NCI-H2029 treated with DMSO at 0.1 percent for 48 hours (cell line): Measurements from ENCODE around the gene FER.
"Not testable (repeated sequence)": the region's sequence is repeated elsewhere in the genome, so short reads cannot be mapped to it uniquely, and the experiment has no call there.

ENCODE experiments used
- DNase-seq: peaks from one replicate; lab custom pipeline; 2025; lab: John Stamatoyannopoulos, UW

FER gene

GRCh38 chr5:109121225-109121624, 373.5 kb downstream of the FER start:
- DNase-seq, result no peak

GRCh38 chr5:109125755-109126429, 378.2 kb downstream of the FER start:
- no peak for DNase-seq

GRCh38 chr5:109126481-109126880, 378.8 kb downstream of the FER start:
- no peak for DNase-seq

- DNase-seq, result no peak
Measured at GRCh38 chr5:109136906-109137305, 389.2 kb downstream of the FER start.

GRCh38 chr5:109141222-109142200, 393.8 kb downstream of the FER start:
- no peak for DNase-seq

- no peak for DNase-seq
Measured at GRCh38 chr5:109143031-109143430, 395.3 kb downstream of the FER start.

- DNase-seq, result no peak
Measured at GRCh38 chr5:109145139-109145538, 397.4 kb downstream of the FER start.

- DNase-seq, result no peak
Measured at GRCh38 chr5:109146591-109146990, 398.9 kb downstream of the FER start.

- no peak for DNase-seq
Measured at GRCh38 chr5:109152565-109152964, 404.9 kb downstream of the FER start.

GRCh38 chr5:109155625-109156024, 407.9 kb downstream of the FER start:
- DNase-seq, result no peak

- no peak for DNase-seq
Measured at GRCh38 chr5:109156885-109157284, 409.2 kb downstream of the FER start.

- no peak for DNase-seq
Measured at GRCh38 chr5:109160468-109160867, 412.8 kb downstream of the FER start.

GRCh38 chr5:109161914-109162683, 414.4 kb downstream of the FER start:
- no peak for DNase-seq

GRCh38 chr5:109163336-109163735, 415.6 kb downstream of the FER start:
- no peak for DNase-seq

GRCh38 chr5:109164001-109164400, 416.3 kb downstream of the FER start:
- no peak for DNase-seq

GRCh38 chr5:109167586-109167985, 419.9 kb downstream of the FER start:
- no peak for DNase-seq

- DNase-seq, result no peak
Measured at GRCh38 chr5:109168151-109168550, 420.5 kb downstream of the FER start.

GRCh38 chr5:109170629-109171350, 423.1 kb downstream of the FER start:
- DNase-seq, result no peak

- not testable (repeated sequence) for DNase-seq
Measured at GRCh38 chr5:109171437-109172073, 423.9 kb downstream of the FER start.

- no peak for DNase-seq
Measured at GRCh38 chr5:109173036-109173794, 425.5 kb downstream of the FER start.
